ENCODE data around the gene GRHL3.
"Not testable (repeated sequence)": the region's sequence is repeated elsewhere in the genome, so short reads cannot be mapped to it uniquely, and the experiment has no call there.

The GRHL3 gene

DNA sequence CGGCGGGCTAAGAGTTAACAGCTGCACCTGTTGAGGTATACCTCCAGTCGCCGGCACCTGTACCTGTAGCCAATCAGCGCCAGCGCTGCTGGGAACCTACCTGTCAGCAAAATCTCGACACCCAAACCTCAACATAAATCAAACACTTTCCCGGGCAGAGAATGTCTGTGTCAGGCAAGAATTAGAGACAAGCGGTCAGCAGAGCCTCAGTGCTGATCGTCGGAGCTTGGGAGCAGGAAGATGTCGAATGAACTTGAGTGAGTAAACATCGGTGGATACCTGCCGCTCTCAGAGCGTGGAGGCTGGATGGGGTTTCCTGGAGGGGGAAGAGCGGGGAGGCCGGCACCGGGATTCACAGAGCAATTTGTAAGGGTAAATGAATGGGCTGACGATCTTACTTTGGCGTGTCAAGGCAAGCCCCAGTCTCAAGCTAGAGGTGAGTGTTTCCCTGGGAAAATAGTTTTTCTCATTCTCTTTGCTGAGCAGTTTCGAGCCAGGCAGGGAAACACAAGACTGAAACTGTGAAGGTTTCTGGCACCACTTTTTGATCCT lies at the start of gene GRHL3:
GRHL3 (plus strand) TSS at position 46 of the 552 bp plus-strand sequence; CDS start at position 241, 195 bp downstream.
- Histone ChIP-seq H3K27me3 (ENCODE audit: low read depth) (no peaks in the 10 kb centered on the region), H3K36me3 (replicated peaks) (no peaks in the 10 kb centered on the region), H3K9me3 (no peaks in the 10 kb centered on the region), H3K4me3 (no peak within 1 kb of the TSS; the same call in 1 of the 2 replicates), H3K4me1 (peaks cover 25% of the 10 kb centered on the region)
- in situ Hi-C loops (cut with MboI; ENCODE audit: low sequenced_read_pairs), result no loop called here
- DNase-seq (ENCODE audit: low spot score in 2 of 2), result peak in 1 of 2 experiments; percentile 26

- DNase-seq (ENCODE audit: low spot score in 2 of 2); H3K4me3 ChIP-seq; H3K4me1 ChIP-seq; H3K27me3 ChIP-seq (ENCODE audit: low read depth); H3K9me3 ChIP-seq; in situ Hi-C loops (cut with MboI; ENCODE audit: low sequenced_read_pairs); H3K36me3 ChIP-seq (replicated peaks): not testable (repeated sequence)
These were observed 44.7 kb upstream of the GRHL3 start for GRCh38 chr1:24274203-24275103.

- no peaks in the 10 kb centered on the region for H3K4me1 ChIP-seq
- no peaks in the 10 kb centered on the region for H3K36me3 ChIP-seq (replicated peaks)
- H3K27me3 ChIP-seq (ENCODE audit: low read depth), result no peaks in the 10 kb centered on the region
- peaks cover 3% of the 10 kb centered on the region; the same call in 1 of the 2 replicates for H3K9me3 ChIP-seq
- DNase-seq (ENCODE audit: low spot score in 2 of 2), result no peak
- in situ Hi-C loops (cut with MboI; ENCODE audit: low sequenced_read_pairs), result no loop called here
- no peak overlapping the region for H3K4me3 ChIP-seq
These were observed 44.1 kb upstream of the GRHL3 start for GRCh38 chr1:24275104-24275410.

DNA sequence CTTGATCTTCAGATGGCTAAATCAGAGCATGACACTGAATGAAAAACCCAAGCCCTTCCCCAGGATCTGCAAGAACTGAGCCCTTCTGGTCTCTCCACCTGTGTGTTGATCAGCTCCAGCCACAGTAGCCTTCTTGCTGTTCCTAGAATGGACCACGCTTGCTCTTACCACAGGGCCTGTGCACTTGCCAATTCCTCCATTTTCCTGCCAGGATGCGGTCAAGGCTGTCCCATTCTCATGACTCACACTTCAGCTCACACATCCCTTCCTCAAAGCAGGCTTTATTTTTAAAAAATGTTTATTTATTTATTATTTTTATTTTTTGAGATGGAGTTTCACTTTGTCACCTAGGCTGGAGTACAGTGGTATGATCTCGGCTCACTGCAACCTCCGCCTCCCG lies 43.6 kb upstream of the GRHL3 start:
- no peak for DNase-seq (ENCODE audit: low spot score in 2 of 2)
- in situ Hi-C loops (cut with MboI; ENCODE audit: low sequenced_read_pairs), result no loop called here
- peaks cover 3% of the 10 kb centered on the region; the same call in 1 of the 2 replicates for H3K9me3 ChIP-seq
- H3K27me3 ChIP-seq (ENCODE audit: low read depth), result 0 out of 2 replicates have a peak, but pooled peaks cover 2% of the 10 kb centered on the region
- no peak overlapping the region for H3K4me3 ChIP-seq
- no peaks in the 10 kb centered on the region for H3K4me1 ChIP-seq
- no peaks in the 10 kb centered on the region for H3K36me3 ChIP-seq (replicated peaks)

GRCh38 chr1:24276791-24277190 lies 42.4 kb upstream of the GRHL3 start:
- no peaks in the 10 kb centered on the region for H3K4me1 ChIP-seq
- H3K9me3 ChIP-seq, result peaks cover 3% of the 10 kb centered on the region; the same call in 1 of the 2 replicates
- in situ Hi-C loops (cut with MboI; ENCODE audit: low sequenced_read_pairs), result no loop called here
- H3K27me3 ChIP-seq (ENCODE audit: low read depth), result 0 out of 2 replicates have a peak, but pooled peaks cover 2% of the 10 kb centered on the region
- H3K36me3 ChIP-seq (replicated peaks), result no peaks in the 10 kb centered on the region
- DNase-seq (ENCODE audit: low spot score in 2 of 2), result no peak
- no peak overlapping the region for H3K4me3 ChIP-seq

DNA sequence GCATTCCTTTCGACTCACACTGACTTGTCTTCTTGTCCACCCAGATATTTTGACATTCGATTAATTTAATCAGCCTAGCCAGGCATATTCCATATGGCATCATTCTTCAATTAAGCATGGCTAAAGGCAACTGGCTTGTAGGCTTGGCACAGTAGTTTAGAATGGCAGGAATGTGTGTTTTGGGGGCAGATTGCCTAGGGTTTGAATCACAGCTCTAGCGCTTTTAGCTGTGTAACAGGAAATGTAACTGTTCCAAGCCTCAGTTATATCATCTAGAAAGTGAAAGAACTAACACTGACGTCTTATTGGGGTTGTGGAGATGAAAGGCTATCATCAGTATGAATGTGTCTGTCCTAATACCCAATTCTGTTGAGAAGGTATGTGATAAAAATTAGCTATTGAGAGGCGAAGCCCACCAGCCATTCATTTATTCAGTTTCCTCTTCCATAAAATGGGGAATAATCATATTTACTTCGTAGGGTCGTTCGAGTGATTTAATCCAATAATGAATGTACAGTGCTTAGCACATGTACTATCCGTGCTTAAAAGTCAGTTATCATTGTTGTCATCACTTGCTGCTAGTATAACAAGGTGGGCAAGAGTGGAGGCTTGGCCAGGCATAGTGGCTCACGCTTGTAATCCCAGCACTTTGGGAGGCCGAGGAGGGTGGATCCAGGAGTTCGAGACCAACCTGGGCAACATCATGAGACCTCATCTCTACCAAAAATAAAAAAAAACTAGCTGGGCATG lies 41.6 kb upstream of the GRHL3 start:
- Histone ChIP-seq H3K4me3 (no peak overlapping the region), H3K36me3 (replicated peaks) (no peaks in the 10 kb centered on the region), H3K27me3 (ENCODE audit: low read depth) (0 out of 2 replicates have a peak, but pooled peaks cover 2% of the 10 kb centered on the region), H3K4me1 (no peaks in the 10 kb centered on the region), H3K9me3 (peaks cover 3% of the 10 kb centered on the region; the same call in 1 of the 2 replicates)
- no peak for DNase-seq (ENCODE audit: low spot score in 2 of 2)
- in situ Hi-C loops (cut with MboI; ENCODE audit: low sequenced_read_pairs), result no loop called here

GRCh38 chr1:24278726-24279125 lies 40.4 kb upstream of the GRHL3 start:
- in situ Hi-C loops (cut with MboI; ENCODE audit: low sequenced_read_pairs), result no loop called here
- no peaks in the 10 kb centered on the region for H3K9me3 ChIP-seq
- H3K4me1 ChIP-seq, result no peaks in the 10 kb centered on the region
- H3K27me3 ChIP-seq (ENCODE audit: low read depth), result 0 out of 2 replicates have a peak, but pooled peaks cover 2% of the 10 kb centered on the region
- no peaks in the 10 kb centered on the region for H3K36me3 ChIP-seq (replicated peaks)
- no peak for DNase-seq (ENCODE audit: low spot score in 2 of 2)
- H3K4me3 ChIP-seq, result no peak overlapping the region

- in situ Hi-C loops (cut with MboI; ENCODE audit: low sequenced_read_pairs), result no loop called here
- H3K4me3 ChIP-seq, result no peak overlapping the region
- 0 out of 2 replicates have a peak, but pooled peaks cover 2% of the 10 kb centered on the region for H3K27me3 ChIP-seq (ENCODE audit: low read depth)
- H3K9me3 ChIP-seq, result no peaks in the 10 kb centered on the region
- no peaks in the 10 kb centered on the region for H3K4me1 ChIP-seq
- no peak for DNase-seq (ENCODE audit: low spot score in 2 of 2)
- no peaks in the 10 kb centered on the region for H3K36me3 ChIP-seq (replicated peaks)
These were observed 39.4 kb upstream of the GRHL3 start for GRCh38 chr1:24279590-24280232.

- Histone ChIP-seq H3K36me3 (replicated peaks) (no peaks in the 10 kb centered on the region), H3K9me3 (no peaks in the 10 kb centered on the region), H3K4me3 (no peak overlapping the region), H3K27me3 (ENCODE audit: low read depth) (0 out of 2 replicates have a peak, but pooled peaks cover 2% of the 10 kb centered on the region), H3K4me1 (peaks cover 3% of the 10 kb centered on the region; the same call in 1 of the 2 replicates)
- no peak for DNase-seq (ENCODE audit: low spot score in 2 of 2)
- in situ Hi-C loops (cut with MboI; ENCODE audit: low sequenced_read_pairs), result no loop called here
These were observed 37.6 kb upstream of the GRHL3 start for GRCh38 chr1:24281591-24281990.

GRCh38 chr1:24282491-24282890 lies 36.7 kb upstream of the GRHL3 start:
- no peaks in the 10 kb centered on the region for H3K9me3 ChIP-seq
- H3K27me3 ChIP-seq (ENCODE audit: low read depth), result 0 out of 2 replicates have a peak, but pooled peaks cover 2% of the 10 kb centered on the region
- H3K4me3 ChIP-seq, result no peak overlapping the region
- DNase-seq (ENCODE audit: low spot score in 2 of 2), result no peak
- in situ Hi-C loops (cut with MboI; ENCODE audit: low sequenced_read_pairs), result no loop called here
- H3K4me1 ChIP-seq, result peaks cover 3% of the 10 kb centered on the region; the same call in 1 of the 2 replicates
- no peaks in the 10 kb centered on the region for H3K36me3 ChIP-seq (replicated peaks)

GRCh38 chr1:24283326-24284155 lies 35.6 kb upstream of the GRHL3 start:
- Histone ChIP-seq H3K36me3 (replicated peaks) (no peaks in the 10 kb centered on the region), H3K4me3 (no peak overlapping the region)
- no peak for DNase-seq (ENCODE audit: low spot score in 2 of 2)

DNA sequence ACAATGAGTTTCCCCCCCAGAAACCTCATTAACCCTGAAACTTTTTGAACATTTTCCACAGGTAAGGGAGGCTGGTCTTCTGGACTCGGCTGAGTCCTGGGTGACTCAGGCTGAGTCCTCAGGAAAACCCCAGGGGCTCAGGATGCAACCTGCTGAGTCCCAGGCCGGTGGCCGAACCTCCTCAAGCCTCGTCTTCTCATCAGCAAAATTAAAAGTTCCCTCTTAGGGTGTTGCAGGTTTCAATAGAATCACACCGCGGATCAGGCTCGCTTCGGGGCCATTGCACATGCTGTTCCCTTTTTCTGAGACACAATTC lies 35.0 kb upstream of the GRHL3 start:
- H3K9me3 ChIP-seq, result no peaks in the 10 kb centered on the region
- H3K4me1 ChIP-seq, result peaks cover 3% of the 10 kb centered on the region; the same call in 1 of the 2 replicates
- DNase-seq (ENCODE audit: low spot score in 2 of 2), result no peak
- no peaks in the 10 kb centered on the region for H3K36me3 ChIP-seq (replicated peaks)
- 0 out of 2 replicates have a peak, but pooled peaks cover 2% of the 10 kb centered on the region for H3K27me3 ChIP-seq (ENCODE audit: low read depth)
- H3K4me3 ChIP-seq, result no peak overlapping the region
- in situ Hi-C loops (cut with MboI; ENCODE audit: low sequenced_read_pairs), result no loop called here

More at GRCh38 chr1:24283326-24284155, 35.6 kb upstream of the GRHL3 start:
- in situ Hi-C loops (cut with MboI; ENCODE audit: low sequenced_read_pairs), result no loop called here
- H3K27me3 ChIP-seq (ENCODE audit: low read depth), result 0 out of 2 replicates have a peak, but pooled peaks cover 2% of the 10 kb centered on the region
- no peaks in the 10 kb centered on the region for H3K9me3 ChIP-seq
- peaks cover 3% of the 10 kb centered on the region; the same call in 1 of the 2 replicates for H3K4me1 ChIP-seq

Measured in HAP-1 (cell line).